DMS53 treated with DMSO at 0.1 percent for 48 hours (cell line): ENCODE data around the gene ZNF622.

Source experiments
- DNase-seq: peaks from one replicate; lab custom pipeline; 2025; ENCODE audit not compliant: unreplicated experiment; lab: John Stamatoyannopoulos, UW

ZNF622 gene

GRCh38 chr5:16431490-16431889 lies 34.1 kb downstream of the ZNF622 start:
- no peak for DNase-seq

- DNase-seq: no peak
Measured at GRCh38 chr5:16430349-16431089, 35.1 kb downstream of the ZNF622 start.

GRCh38 chr5:16428359-16428758 lies 37.2 kb downstream of the ZNF622 start:
- no peak for DNase-seq

- DNase-seq: no peak
Measured at GRCh38 chr5:16427587-16427986, 38.0 kb downstream of the ZNF622 start.

GRCh38 chr5:16418471-16418922 lies 47.1 kb downstream of the ZNF622 start:
- no peak for DNase-seq

- no peak for DNase-seq
Measured at GRCh38 chr5:16417398-16418074, 48.1 kb downstream of the ZNF622 start.

GRCh38 chr5:16414861-16415260 lies 50.7 kb downstream of the ZNF622 start:
- no peak for DNase-seq

GRCh38 chr5:16413166-16413860 lies 52.3 kb downstream of the ZNF622 start:
- no peak for DNase-seq

- no peak for DNase-seq
Measured at GRCh38 chr5:16412556-16412955, 53.0 kb downstream of the ZNF622 start.

- no peak for DNase-seq
Measured at GRCh38 chr5:16411741-16412455, 53.7 kb downstream of the ZNF622 start.

GRCh38 chr5:16411235-16411634 lies 54.4 kb downstream of the ZNF622 start:
- no peak for DNase-seq

GRCh38 chr5:16410338-16410737 lies 55.3 kb downstream of the ZNF622 start:
- DNase-seq: peak; percentile 54

- no peak for DNase-seq
Measured at GRCh38 chr5:16406630-16407029, 59.0 kb downstream of the ZNF622 start.

GRCh38 chr5:16406023-16406422 lies 59.6 kb downstream of the ZNF622 start:
- DNase-seq: no peak
